Forelimb muscle (tissue), 1 donor: Measurements from ENCODE around the gene TK1. TPM values are rescaled to one million over a fixed set of nuclear protein-coding genes. Genes with fewer than 3 reads are reported as not detected.
A peak's percentile ranks its signal among the peaks of the same experiment; 100 is the strongest.
"Not testable (repeated sequence)": the region's sequence is repeated elsewhere in the genome, so short reads cannot be mapped to it uniquely, and the experiment has no call there.

ENCODE experiments used
- DNase-seq: peaks from one replicate; pipeline ENCODE4 v3.0.0-alpha.2; 2013; ENCODE audit warnings: low read depth
- polyA plus RNA-seq: library from polyadenylated mRNA; unstranded; fragments of 120-200 nt; gene quantifications from one replicate; pipeline ENCODE4 v1.2.1, GENCODE V29; 2013; ENCODE audit not compliant: insufficient read length

TK1 gene
- polyA plus RNA-seq: 17.8 TPM

DNA sequence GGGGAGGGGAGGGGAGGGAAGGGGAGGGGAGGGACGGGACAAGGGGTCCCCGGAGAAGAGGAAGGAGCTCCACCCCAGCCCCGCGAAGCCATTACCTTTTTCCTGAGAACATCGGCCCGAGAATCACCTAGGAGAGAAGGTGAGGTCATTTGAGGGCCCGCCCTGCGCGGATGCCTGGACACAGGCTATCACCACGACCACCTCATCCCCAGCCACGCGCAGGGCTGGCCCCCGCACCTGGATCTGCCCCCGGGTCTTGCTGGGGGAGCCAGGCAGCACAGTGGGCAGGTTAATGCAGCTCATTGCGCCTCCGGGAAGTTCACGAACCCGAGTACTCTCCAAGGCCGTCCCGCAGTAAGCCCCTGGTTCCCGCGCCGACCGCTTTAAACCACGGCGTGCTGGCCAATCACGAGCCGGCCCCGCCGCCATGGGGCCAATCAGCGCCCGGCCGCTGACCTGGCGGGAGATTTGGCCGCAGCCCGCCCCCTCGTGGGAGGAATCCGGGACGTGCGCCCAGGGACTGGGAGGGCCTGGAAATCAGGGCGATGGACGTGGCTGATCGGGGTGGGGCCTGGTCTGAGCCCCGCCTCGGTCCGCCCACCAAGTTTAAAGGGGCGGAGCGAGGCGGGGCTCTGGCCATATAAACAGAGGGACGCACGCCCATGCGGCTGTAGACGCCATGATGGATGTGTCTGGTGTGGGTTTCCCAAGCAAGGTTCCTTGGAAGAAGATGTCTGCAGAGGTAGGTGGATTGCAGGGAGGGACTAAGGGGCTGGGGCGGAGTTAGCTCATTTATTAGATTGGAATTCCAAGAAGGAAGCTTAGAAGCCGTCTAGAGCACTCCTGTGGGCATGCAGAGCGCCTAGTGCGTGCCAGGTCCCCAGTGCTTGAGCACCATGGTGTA lies at the start of gene TK1, which contains the start of gene AFMID:
Gene TK1, minus strand, starts transcription at position 361 of the 904 bp plus-strand sequence. Its CDS starts 58 bp downstream, at position 303.
Gene AFMID, plus strand, starts transcription at position 671 of the 904 bp plus-strand sequence. Its CDS starts 9 bp downstream, at position 680.
- DNase-seq: peak; percentile 72

- no peak for DNase-seq
Observed at GRCh38 chr17:78235885-78236284, 49.0 kb upstream of the TK1 start.

DNA sequence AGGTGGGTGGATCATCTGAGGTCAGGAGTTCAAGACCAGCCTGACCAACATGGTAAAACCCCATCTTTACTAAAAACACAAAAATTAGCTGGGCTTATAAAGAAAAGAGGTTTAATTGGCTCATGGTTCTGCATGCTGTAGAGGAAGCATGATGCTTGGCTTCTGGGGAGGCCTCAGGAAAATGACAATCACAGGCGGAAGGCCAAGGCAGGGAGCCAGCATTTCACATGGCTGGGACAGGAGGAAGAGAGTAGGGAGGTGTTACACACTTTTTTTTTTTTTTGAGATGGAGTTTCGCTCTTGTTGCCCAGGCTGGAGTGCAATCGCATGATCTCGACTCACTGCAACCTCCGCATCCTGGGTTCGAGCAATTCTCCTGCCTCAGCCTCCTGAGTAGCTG lies 48.2 kb upstream of the TK1 start:
- not testable (repeated sequence) for DNase-seq

DNA sequence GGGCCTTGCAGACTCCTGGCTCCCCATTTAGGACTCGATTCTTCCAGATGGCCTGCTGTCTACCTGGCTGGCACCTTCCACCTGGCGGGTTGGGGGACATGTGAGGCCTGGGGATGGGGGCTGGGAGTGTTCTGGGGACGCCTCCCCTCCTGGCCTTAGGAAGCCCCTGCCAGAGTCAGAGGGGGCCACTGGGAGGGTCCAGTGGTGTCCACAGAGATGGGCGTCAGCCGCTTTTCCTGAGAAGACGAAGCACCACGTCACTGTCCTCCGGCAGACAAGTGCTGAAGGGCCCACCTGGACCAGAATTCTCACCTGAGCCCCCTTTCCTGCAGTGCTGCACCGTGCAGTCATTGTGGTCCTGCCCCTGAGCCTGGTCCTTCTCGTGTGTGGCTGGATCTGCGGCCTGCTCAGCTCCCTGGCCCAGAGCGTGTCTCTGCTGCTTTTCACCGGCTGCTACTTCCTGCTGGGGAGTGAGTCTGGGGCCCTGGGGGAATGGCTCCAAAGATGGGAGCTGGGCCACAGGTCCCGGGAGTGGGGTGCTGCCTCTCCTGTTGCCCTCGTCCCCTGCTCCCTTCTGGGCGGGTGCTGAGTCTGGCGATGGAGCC lies 47.5 kb upstream of the TK1 start:
- no peak for DNase-seq

DNA sequence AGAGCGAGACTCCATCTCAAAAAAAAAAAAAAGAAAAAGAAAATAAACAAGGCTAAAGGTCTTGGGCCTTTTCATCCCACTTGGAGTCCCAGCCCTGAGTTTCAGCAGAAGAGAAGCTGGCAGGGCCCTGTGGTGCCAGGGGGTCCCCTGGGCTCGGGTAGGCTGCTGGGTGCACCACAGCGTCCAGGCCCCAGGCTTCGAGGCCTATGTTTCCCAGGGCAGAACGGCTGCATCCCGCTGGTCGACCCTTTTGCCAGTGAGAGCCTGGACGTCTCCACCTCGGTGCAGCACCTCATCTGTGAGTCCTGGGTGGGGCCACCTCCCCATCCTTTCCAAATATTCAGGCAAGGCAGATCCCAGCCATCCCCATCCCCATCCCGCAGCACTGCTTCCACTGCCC lies 46.8 kb upstream of the TK1 start:
- no peak for DNase-seq

- no peak for DNase-seq
Observed at GRCh38 chr17:78232859-78233173, 46.0 kb upstream of the TK1 start.

GRCh38 chr17:78231991-78232858 lies 45.4 kb upstream of the TK1 start:
- no peak for DNase-seq

- DNase-seq: no peak
Observed at GRCh38 chr17:78230996-78231935, 44.4 kb upstream of the TK1 start, which contains the start of gene TMEM235. TSS of gene TMEM235 (plus strand) at chr17:78231631. CDS start at chr17:78232024, 393 bp downstream.

- DNase-seq: no peak
Observed at GRCh38 chr17:78230252-78230962, 43.6 kb upstream of the TK1 start.

- no peak for DNase-seq
Observed at GRCh38 chr17:78228176-78228575, 41.3 kb upstream of the TK1 start.

DNA sequence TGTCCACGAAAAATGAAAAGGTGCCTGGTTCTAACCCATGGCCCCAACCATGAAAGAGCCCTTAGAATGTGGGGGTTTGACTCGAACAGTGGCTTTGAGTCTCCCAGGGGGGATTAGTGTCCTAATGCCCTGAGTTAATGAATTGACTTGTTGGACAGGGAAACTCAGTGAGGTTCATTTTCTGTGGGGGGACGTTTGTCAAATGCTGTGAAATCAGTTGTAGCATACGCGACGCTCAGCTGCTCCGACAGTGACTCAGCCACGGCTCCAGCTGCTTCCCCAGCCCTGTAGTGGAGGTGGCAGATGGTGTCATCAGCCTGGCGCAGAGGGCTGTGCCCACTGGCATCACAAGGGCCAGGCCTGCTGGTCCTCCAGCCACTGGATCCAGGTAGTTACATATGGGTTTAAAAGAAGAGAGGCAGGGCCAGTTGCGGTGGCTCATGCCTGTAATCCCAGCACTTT lies 40.6 kb upstream of the TK1 start:
- DNase-seq: no peak

- no peak for DNase-seq
Observed at GRCh38 chr17:78226759-78227454, 40.1 kb upstream of the TK1 start.

DNA sequence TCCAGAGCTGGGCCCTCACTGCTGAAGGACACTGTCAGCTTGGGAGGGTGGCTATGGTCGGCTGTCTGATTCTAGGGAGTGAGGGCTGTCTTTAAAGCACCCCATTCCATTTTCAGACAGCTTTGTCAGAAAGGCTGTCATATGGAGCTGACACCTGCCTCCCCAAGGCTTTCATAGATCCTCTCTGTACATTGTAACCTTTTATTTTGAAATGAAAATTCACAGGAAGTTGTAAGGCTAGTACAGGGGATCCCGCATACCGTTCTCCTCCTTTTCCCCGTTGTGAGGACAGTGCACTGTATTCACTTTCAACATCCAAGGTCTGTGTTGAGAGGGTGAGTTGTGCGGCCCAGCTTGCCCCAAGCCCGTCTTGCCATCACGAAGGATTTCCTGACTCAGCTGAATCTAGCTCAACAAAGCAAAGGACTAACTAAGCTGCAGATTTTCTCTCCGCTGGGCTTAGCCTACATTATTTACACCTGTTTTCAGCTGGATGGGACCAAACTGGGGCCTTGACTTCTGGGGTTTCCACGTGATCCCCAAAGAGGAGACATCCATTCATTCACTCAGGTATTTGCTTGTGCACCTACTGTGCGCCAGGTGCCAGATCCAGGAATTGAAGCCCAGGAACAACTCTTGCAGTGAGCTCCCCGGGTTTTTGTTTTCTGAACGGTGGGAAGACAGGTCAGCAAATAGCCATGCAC lies 39.4 kb upstream of the TK1 start:
- no peak for DNase-seq

DNA sequence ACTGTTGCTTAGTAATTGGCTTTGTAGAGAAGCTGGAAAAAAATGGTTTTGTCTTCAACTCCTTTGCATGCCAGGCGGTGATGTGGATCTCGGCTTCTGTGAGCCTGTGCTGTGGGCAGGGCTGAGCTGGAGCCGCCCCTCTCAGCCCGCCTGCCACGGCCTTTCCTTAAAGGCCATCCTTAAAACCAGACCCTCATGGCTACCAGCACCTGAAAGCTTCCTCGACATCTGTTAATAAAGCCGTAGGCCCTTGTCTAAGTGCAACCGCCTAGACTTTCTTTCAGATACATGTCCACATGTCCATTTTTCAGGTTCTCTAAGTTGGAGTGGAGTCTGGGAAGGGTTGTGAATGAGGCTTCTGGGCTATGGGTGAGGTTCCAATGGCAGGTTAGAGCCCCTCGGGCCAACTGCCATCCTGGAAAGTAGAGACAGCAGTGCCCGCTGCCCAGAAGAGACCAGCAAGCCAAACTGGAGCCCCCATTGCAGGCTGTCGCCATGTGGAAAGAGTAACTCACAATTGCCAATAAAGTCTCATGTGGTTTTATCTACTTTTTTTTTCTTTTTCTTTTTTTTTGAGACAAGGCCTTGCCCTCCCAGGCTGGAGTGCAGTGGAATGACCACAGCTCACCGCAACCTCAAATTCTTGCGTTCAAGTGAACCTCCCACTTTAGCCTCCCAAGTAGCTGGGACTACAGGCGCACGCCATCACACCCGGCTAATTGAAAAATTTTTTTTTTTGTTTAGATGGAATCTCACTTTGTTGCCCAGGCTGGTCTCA lies 38.4 kb upstream of the TK1 start:
- no peak for DNase-seq

DNA sequence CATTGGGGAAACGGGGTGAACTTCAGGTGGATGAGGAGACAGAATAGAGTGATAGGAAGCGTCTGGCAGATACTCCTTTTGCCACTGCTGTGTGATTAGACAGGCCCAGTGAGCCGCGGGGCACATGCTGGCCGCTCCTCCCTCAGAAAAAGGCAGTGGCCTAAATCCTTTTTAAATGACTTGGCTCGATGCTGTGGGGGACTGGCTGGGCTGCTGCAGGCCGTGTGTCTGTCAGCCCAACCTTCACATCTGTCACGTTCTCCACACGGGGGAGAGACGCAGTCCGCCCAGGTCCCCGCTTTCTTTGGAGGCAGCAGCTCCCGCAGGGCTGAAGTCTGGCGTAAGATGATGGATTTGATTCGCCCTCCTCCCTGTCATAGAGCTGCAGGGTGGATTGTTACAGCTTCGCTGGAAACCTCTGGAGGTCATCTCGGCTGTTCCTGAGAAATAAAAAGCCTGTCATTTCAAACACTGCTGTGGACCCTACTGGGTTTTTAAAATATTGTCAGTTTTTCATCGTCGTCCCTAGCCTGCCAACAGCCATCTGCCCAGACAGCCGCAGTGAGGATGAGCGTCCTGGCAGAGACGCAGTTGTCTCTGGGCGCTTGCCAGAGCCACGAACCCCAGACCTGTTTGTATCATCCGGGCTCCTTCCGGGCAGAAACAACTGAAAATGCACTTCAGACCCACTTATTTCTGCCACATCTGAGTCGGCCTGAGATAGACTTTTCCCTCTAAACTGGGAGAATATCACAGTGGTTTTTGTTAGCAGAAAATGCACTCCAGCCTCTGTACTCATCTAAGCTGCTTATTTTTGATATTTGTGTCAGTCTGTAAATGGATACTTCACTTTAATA lies 37.6 kb upstream of the TK1 start:
- no peak for DNase-seq

DNA sequence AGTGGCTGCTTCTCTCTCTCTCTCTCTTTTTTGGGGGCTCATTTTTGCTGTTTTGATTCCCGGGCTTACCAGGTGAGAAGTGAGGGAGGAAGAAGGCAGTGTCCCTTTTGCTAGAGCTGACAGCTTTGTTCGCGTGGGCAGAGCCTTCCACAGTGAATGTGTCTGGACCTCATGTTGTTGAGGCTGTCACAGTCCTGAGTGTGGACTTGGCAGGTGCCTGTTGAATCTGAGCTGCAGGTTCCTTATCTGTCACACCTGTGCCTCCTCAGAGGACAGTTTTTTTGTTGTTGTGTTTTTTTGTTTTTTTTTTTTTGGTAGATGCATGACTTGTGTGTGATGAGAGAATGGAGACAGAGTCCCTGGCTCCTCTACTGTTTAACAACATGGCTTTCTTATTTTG lies 36.9 kb upstream of the TK1 start:
- DNase-seq: no peak

GRCh38 chr17:78223061-78223460 lies 36.2 kb upstream of the TK1 start:
- no peak for DNase-seq
